ENCODE results near the gene PLCZ1.

The PLCZ1 gene

GRCh38 chr12:18747895-18748294 lies 10.1 kb upstream of the PLCZ1 start:
- Histone ChIP-seq H2AFZ (ENCODE audit: insufficient read depth, low read length, poor library complexity) (no peak overlapping the region), H2BK5ac (ENCODE audit: low read depth, low read length, poor library complexity) (no peak overlapping the region), H2BK120ac (ENCODE audit: insufficient read depth, low read length, poor library complexity) (no peak overlapping the region), H3K4me3 (ENCODE audit: low read depth, low read length) (no peak overlapping the region), H3K36me3 (ENCODE audit: control insufficient read depth in 1 of 2, insufficient read depth in 2 of 2, low read length in 2 of 2) (no peaks in the 10 kb centered on the region), H3K79me2 (ENCODE audit: control insufficient read depth, insufficient read depth, low read length, poor library complexity) (no peaks in the 10 kb centered on the region), H2BK12ac (ENCODE audit: low read length) (no peak overlapping the region), H3K27ac (ENCODE audit: low read depth, low read length) (no peak overlapping the region), H4K91ac (ENCODE audit: low read depth, low read length) (no peak overlapping the region), H3K9ac (ENCODE audit: low read length) (no peak overlapping the region), H4K8ac (ENCODE audit: low read depth, low read length) (no peak overlapping the region), H3K27me3 (ENCODE audit: insufficient read depth, low read length) (no peaks in the 10 kb centered on the region), H2AK5ac (ENCODE audit: low read length) (no peak overlapping the region), H3K18ac (ENCODE audit: low read length) (no peak overlapping the region), H4K12ac (ENCODE audit: low read depth, low read length) (no peak overlapping the region), H3K4ac (ENCODE audit: low read depth, low read length) (no peak overlapping the region), H3K79me1 (ENCODE audit: low read length) (no peaks in the 10 kb centered on the region), H3K14ac (ENCODE audit: low read length) (no peak overlapping the region), H3K23ac (ENCODE audit: low read length) (no peak overlapping the region), H3K9me3 (ENCODE audit: insufficient read depth, low read depth, low read length) (no peaks in the 10 kb centered on the region), H3K4me1 (ENCODE audit: control insufficient read depth in 1 of 2, insufficient read depth in 2 of 2, low read length in 2 of 2) (peaks cover 0 to 8% of the 10 kb centered on the region in 2 experiments), H3K4me2 (ENCODE audit: low read length) (no peak overlapping the region)
- DNase-seq, result peak; percentile 32 to 70
- no CpG with 5 or more reads among the region's 1 CpG for WGBS (ENCODE audit: extremely low coverage, insufficient coverage, insufficient read length)

- H3K36me3 ChIP-seq (ENCODE audit: control insufficient read depth in 1 of 2, insufficient read depth in 2 of 2, low read length in 2 of 2), result no peaks in the 10 kb centered on the region
- no peaks in the 10 kb centered on the region for H3K4me1 ChIP-seq (ENCODE audit: control insufficient read depth in 1 of 2, insufficient read depth in 2 of 2, low read length in 2 of 2)
- H2BK5ac ChIP-seq (ENCODE audit: low read depth, low read length, poor library complexity), result no peak overlapping the region
- H3K18ac ChIP-seq (ENCODE audit: low read length), result no peak overlapping the region
- no peak overlapping the region for H3K4me2 ChIP-seq (ENCODE audit: low read length)
- H4K8ac ChIP-seq (ENCODE audit: low read depth, low read length), result no peak overlapping the region
- H2BK12ac ChIP-seq (ENCODE audit: low read length), result no peak overlapping the region
- no peak overlapping the region for H3K23ac ChIP-seq (ENCODE audit: low read length)
- no peaks in the 10 kb centered on the region for H3K9me3 ChIP-seq (ENCODE audit: insufficient read depth, low read depth, low read length)
- no peak overlapping the region for H3K4me3 ChIP-seq (ENCODE audit: low read depth, low read length)
- no peak overlapping the region for H4K91ac ChIP-seq (ENCODE audit: low read depth, low read length)
- no peak overlapping the region for H2BK120ac ChIP-seq (ENCODE audit: insufficient read depth, low read length, poor library complexity)
- H2AFZ ChIP-seq (ENCODE audit: insufficient read depth, low read length, poor library complexity), result no peak overlapping the region
- no CpG with 5 or more reads among the region's 5 CpGs for WGBS (ENCODE audit: extremely low coverage, insufficient coverage, insufficient read length)
- no peak overlapping the region for H3K27ac ChIP-seq (ENCODE audit: low read depth, low read length)
- DNase-seq, result no peak
- no peak overlapping the region for H3K14ac ChIP-seq (ENCODE audit: low read length)
- no peaks in the 10 kb centered on the region for H3K27me3 ChIP-seq (ENCODE audit: insufficient read depth, low read length)
- H2AK5ac ChIP-seq (ENCODE audit: low read length), result no peak overlapping the region
- no peak overlapping the region for H3K4ac ChIP-seq (ENCODE audit: low read depth, low read length)
- no peak overlapping the region for H3K9ac ChIP-seq (ENCODE audit: low read length)
- H4K12ac ChIP-seq (ENCODE audit: low read depth, low read length), result no peak overlapping the region
- H3K79me1 ChIP-seq (ENCODE audit: low read length), result no peaks in the 10 kb centered on the region
- no peaks in the 10 kb centered on the region for H3K79me2 ChIP-seq (ENCODE audit: control insufficient read depth, insufficient read depth, low read length, poor library complexity)
Measured at GRCh38 chr12:18731156-18731555, 6.7 kb downstream of the PLCZ1 start.

GRCh38 chr12:18723752-18724151 lies 14.1 kb downstream of the PLCZ1 start:
- no peaks in the 10 kb centered on the region for H3K79me1 ChIP-seq (ENCODE audit: low read length)
- no peaks in the 10 kb centered on the region for H3K27me3 ChIP-seq (ENCODE audit: insufficient read depth, low read length)
- no peaks in the 10 kb centered on the region for H3K9me3 ChIP-seq (ENCODE audit: insufficient read depth, low read depth, low read length)
- H4K91ac ChIP-seq (ENCODE audit: low read depth, low read length), result no peak overlapping the region
- no peak overlapping the region for H2BK12ac ChIP-seq (ENCODE audit: low read length)
- no peak overlapping the region for H3K18ac ChIP-seq (ENCODE audit: low read length)
- no peak overlapping the region for H3K9ac ChIP-seq (ENCODE audit: low read length)
- no peak overlapping the region for H3K14ac ChIP-seq (ENCODE audit: low read length)
- no peak overlapping the region for H3K27ac ChIP-seq (ENCODE audit: low read depth, low read length)
- no peak overlapping the region for H3K4me3 ChIP-seq (ENCODE audit: low read depth, low read length)
- H3K4me1 ChIP-seq (ENCODE audit: control insufficient read depth in 1 of 2, insufficient read depth in 2 of 2, low read length in 2 of 2), result no peaks in the 10 kb centered on the region
- H4K8ac ChIP-seq (ENCODE audit: low read depth, low read length), result no peak overlapping the region
- peak; percentile 11 to 64 for DNase-seq
- no peaks in the 10 kb centered on the region for H3K79me2 ChIP-seq (ENCODE audit: control insufficient read depth, insufficient read depth, low read length, poor library complexity)
- no peaks in the 10 kb centered on the region for H3K36me3 ChIP-seq (ENCODE audit: control insufficient read depth in 1 of 2, insufficient read depth in 2 of 2, low read length in 2 of 2)
- WGBS (ENCODE audit: extremely low coverage, insufficient coverage, insufficient read length), result no CpG with 5 or more reads among the region's 2 CpGs
- no peak overlapping the region for H2BK5ac ChIP-seq (ENCODE audit: low read depth, low read length, poor library complexity)
- H2BK120ac ChIP-seq (ENCODE audit: insufficient read depth, low read length, poor library complexity), result no peak overlapping the region
- H2AFZ ChIP-seq (ENCODE audit: insufficient read depth, low read length, poor library complexity), result no peak overlapping the region
- H3K4me2 ChIP-seq (ENCODE audit: low read length), result no peak overlapping the region
- no peak overlapping the region for H3K4ac ChIP-seq (ENCODE audit: low read depth, low read length)
- no peak overlapping the region for H4K12ac ChIP-seq (ENCODE audit: low read depth, low read length)
- no peak overlapping the region for H3K23ac ChIP-seq (ENCODE audit: low read length)
- H2AK5ac ChIP-seq (ENCODE audit: low read length), result no peak overlapping the region

GRCh38 chr12:18721452-18721851 lies 16.4 kb downstream of the PLCZ1 start:
- Histone ChIP-seq H3K18ac (ENCODE audit: low read length) (no peak overlapping the region), H2AFZ (ENCODE audit: insufficient read depth, low read length, poor library complexity) (no peak overlapping the region), H2BK120ac (ENCODE audit: insufficient read depth, low read length, poor library complexity) (no peak overlapping the region), H3K23ac (ENCODE audit: low read length) (no peak overlapping the region), H3K4me2 (ENCODE audit: low read length) (no peak overlapping the region), H3K14ac (ENCODE audit: low read length) (no peak overlapping the region), H3K4me3 (ENCODE audit: low read depth, low read length) (no peak overlapping the region), H4K12ac (ENCODE audit: low read depth, low read length) (no peak overlapping the region), H4K8ac (ENCODE audit: low read depth, low read length) (no peak overlapping the region), H4K91ac (ENCODE audit: low read depth, low read length) (no peak overlapping the region), H3K79me1 (ENCODE audit: low read length) (no peaks in the 10 kb centered on the region), H2BK12ac (ENCODE audit: low read length) (no peak overlapping the region), H3K27ac (ENCODE audit: low read depth, low read length) (no peak overlapping the region), H3K4ac (ENCODE audit: low read depth, low read length) (no peak overlapping the region), H3K36me3 (ENCODE audit: control insufficient read depth in 1 of 2, insufficient read depth in 2 of 2, low read length in 2 of 2) (no peaks in the 10 kb centered on the region), H3K9ac (ENCODE audit: low read length) (no peak overlapping the region), H2BK5ac (ENCODE audit: low read depth, low read length, poor library complexity) (no peak overlapping the region), H2AK5ac (ENCODE audit: low read length) (no peak overlapping the region), H3K4me1 (ENCODE audit: control insufficient read depth in 1 of 2, insufficient read depth in 2 of 2, low read length in 2 of 2) (no peaks in the 10 kb centered on the region), H3K9me3 (ENCODE audit: insufficient read depth, low read depth, low read length) (no peaks in the 10 kb centered on the region), H3K79me2 (ENCODE audit: control insufficient read depth, insufficient read depth, low read length, poor library complexity) (no peaks in the 10 kb centered on the region), H3K27me3 (ENCODE audit: insufficient read depth, low read length) (no peaks in the 10 kb centered on the region)
- no peak for DNase-seq
- WGBS (ENCODE audit: extremely low coverage, insufficient coverage, insufficient read length), result no CpG with 5 or more reads among the region's 1 CpG
